ENCODE results near the gene HOXA3.

Gene HOXA3

GRCh38 chr7:27143023-27143949, 9.1 kb downstream of the HOXA3 start, which contains the start of gene HOXA5:
TSS of gene HOXA5 (minus strand) at chr7:27143681. CDS start at chr7:27143607, 74 bp downstream.
- in situ Hi-C loops (cut with MboI; ENCODE audit: low pct_unique_long_range_greater_than_20kb, low sequenced_read_pairs, unreplicated experiment) = no loop called here
- DNase-seq (ENCODE audit: low spot score) = no peak
- TF ChIP-seq CTCF (IDR thresholded peaks at IDR 0.05; ENCODE audit: extremely low read depth, insufficient read depth, missing control alignments) = peak; percentile 13

DNA sequence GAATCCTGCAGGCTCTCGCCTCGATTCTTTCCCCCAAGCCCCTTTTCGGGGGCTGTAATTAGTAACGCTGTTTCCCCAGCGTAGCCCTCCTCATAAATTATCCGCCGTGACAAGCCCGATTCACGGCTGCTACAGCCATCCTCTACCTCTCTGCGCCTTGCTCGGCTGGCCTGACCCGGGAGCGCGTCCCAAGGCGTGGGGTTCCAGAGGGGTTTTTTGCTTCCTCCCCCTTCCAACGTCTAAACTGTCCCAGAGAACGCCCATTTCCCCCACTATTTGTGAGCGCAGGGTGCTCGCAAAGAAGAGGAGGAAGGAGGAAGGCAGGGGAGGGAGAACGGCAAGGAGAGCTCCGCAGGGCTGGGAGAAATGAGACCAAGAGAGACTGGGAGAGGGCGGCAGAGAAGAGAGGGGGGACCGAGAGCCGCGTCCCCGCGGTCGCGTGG, 9.8 kb downstream of the HOXA3 start:
- TF ChIP-seq CTCF (IDR thresholded peaks at IDR 0.05; ENCODE audit: extremely low read depth, insufficient read depth, missing control alignments) = no peak
- in situ Hi-C loops (cut with MboI; ENCODE audit: low pct_unique_long_range_greater_than_20kb, low sequenced_read_pairs, unreplicated experiment) = no loop called here
- DNase-seq (ENCODE audit: low spot score) = no peak

- in situ Hi-C loops (cut with MboI; ENCODE audit: low pct_unique_long_range_greater_than_20kb, low sequenced_read_pairs, unreplicated experiment) = no loop called here
- TF ChIP-seq CTCF (IDR thresholded peaks at IDR 0.05; ENCODE audit: extremely low read depth, insufficient read depth, missing control alignments) = no peak
- DNase-seq (ENCODE audit: low spot score) = no peak
Measured at GRCh38 chr7:27141923-27142579, 10.3 kb downstream of the HOXA3 start.

DNA sequence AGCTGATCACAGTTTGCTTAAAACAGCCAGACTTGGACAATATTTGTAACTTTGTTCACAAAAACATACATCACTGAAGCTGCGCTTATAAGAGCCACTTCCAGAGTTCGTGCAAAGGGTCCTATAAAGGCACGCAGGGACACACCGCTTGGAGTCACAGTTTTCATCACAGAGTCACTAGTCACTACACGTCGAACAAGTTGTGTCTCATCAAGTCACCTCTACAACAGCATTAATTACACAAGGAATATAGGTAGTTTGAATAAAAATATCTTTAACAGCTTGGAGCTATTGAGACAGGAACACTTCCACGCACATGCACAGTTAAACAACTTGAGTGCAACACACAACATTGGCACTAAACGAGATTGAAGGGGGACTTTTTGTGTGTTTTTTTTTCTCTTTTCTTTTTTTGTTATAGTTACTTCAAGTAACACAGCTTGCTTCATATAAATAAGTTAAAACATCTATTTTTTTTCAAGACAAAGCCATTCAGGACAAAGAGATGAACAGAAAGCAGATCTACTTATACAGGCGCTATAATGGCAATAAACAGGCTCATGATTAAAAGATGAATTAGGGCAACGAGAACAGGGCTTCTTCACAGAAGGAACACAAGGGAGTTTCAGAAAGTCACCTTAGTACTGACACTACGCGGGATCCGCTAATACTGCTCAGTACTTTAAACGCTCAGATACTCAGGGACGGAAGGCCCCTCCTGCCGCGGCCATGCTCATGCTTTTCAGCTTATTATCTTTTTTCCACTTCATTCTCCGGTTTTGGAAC, 11.1 kb downstream of the HOXA3 start:
- in situ Hi-C loops (cut with MboI; ENCODE audit: low pct_unique_long_range_greater_than_20kb, low sequenced_read_pairs, unreplicated experiment) = no loop called here
- no peak for TF ChIP-seq CTCF (IDR thresholded peaks at IDR 0.05; ENCODE audit: extremely low read depth, insufficient read depth, missing control alignments)
- no peak for DNase-seq (ENCODE audit: low spot score)

GRCh38 chr7:27140126-27140857, 12.1 kb downstream of the HOXA3 start:
- no peak for TF ChIP-seq CTCF (IDR thresholded peaks at IDR 0.05; ENCODE audit: extremely low read depth, insufficient read depth, missing control alignments)
- DNase-seq (ENCODE audit: low spot score) = no peak
- in situ Hi-C loops (cut with MboI; ENCODE audit: low pct_unique_long_range_greater_than_20kb, low sequenced_read_pairs, unreplicated experiment) = no loop called here
